GM19025 (cell line): ENCODE data around the gene VSX2.

Experiments used
- ATAC-seq: cut with Tn5 transposase; IDR thresholded peaks from one replicate; pipeline ENCODE4 v1.9.1; 2021; ENCODE audit warnings: mild to moderate bottlenecking, low read depth, moderate library complexity; ENCODE audit not compliant: unreplicated experiment

VSX2 gene

GRCh38 chr14:74220991-74221390 lies 18.3 kb upstream of the VSX2 start:
- no peak for ATAC-seq

- ATAC-seq, result no peak
These were observed 17.5 kb upstream of the VSX2 start for GRCh38 chr14:74221741-74222140.

GRCh38 chr14:74223016-74223415 lies 16.2 kb upstream of the VSX2 start:
- ATAC-seq, result no peak

- ATAC-seq, result no peak
These were observed 7.5 kb upstream of the VSX2 start for GRCh38 chr14:74231784-74232183.

GRCh38 chr14:74235017-74235416 lies 4.2 kb upstream of the VSX2 start:
- ATAC-seq, result no peak

- ATAC-seq, result no peak
These were observed 1.8 kb upstream of the VSX2 start for GRCh38 chr14:74237441-74237840.

- ATAC-seq, result no peak
These were observed 872 bp downstream of the VSX2 start for GRCh38 chr14:74239848-74240793.

- no peak for ATAC-seq
These were observed 1.8 kb downstream of the VSX2 start for GRCh38 chr14:74240794-74241651.

GRCh38 chr14:74241652-74242017 lies 2.4 kb downstream of the VSX2 start:
- no peak for ATAC-seq

- no peak for ATAC-seq
These were observed 3.0 kb downstream of the VSX2 start for GRCh38 chr14:74242021-74242779.

GRCh38 chr14:74242780-74243042 lies 3.5 kb downstream of the VSX2 start:
- ATAC-seq, result no peak

- no peak for ATAC-seq
These were observed 3.8 kb downstream of the VSX2 start for GRCh38 chr14:74243051-74243450.

GRCh38 chr14:74244115-74244514 lies 4.9 kb downstream of the VSX2 start:
- no peak for ATAC-seq

- ATAC-seq, result no peak
These were observed 6.0 kb downstream of the VSX2 start for GRCh38 chr14:74245292-74245691.

- no peak for ATAC-seq
These were observed 7.3 kb downstream of the VSX2 start for GRCh38 chr14:74246542-74246941.

GRCh38 chr14:74248017-74248416 lies 8.8 kb downstream of the VSX2 start:
- ATAC-seq, result no peak

GRCh38 chr14:74249433-74250375 lies 10.5 kb downstream of the VSX2 start:
- ATAC-seq, result no peak

- no peak for ATAC-seq
These were observed 16.0 kb downstream of the VSX2 start for GRCh38 chr14:74255281-74255680.

GRCh38 chr14:74257078-74257940 lies 18.1 kb downstream of the VSX2 start:
- ATAC-seq, result peak; percentile 55
